ENCODE measurements around the gene SVEP1.

DNA sequence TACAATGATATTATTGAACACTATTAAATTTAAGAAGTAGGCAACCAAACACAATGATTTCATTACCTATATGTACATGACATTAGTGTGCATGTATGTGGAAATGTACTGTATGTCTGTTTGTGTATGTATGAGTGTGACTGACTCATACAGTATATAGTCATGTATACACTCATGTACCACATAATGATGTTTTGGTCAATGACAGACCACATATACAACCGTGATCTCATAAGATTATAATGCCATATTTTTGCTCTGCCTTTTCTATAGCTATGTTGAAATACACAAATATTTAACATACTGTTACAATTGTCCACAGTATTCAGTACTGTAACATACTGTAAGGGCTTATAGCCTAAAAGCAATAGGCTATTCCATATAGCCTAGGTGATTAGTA is 19.7 kb downstream of the SVEP1 start:
- TF ChIP-seq, protein P1, sequence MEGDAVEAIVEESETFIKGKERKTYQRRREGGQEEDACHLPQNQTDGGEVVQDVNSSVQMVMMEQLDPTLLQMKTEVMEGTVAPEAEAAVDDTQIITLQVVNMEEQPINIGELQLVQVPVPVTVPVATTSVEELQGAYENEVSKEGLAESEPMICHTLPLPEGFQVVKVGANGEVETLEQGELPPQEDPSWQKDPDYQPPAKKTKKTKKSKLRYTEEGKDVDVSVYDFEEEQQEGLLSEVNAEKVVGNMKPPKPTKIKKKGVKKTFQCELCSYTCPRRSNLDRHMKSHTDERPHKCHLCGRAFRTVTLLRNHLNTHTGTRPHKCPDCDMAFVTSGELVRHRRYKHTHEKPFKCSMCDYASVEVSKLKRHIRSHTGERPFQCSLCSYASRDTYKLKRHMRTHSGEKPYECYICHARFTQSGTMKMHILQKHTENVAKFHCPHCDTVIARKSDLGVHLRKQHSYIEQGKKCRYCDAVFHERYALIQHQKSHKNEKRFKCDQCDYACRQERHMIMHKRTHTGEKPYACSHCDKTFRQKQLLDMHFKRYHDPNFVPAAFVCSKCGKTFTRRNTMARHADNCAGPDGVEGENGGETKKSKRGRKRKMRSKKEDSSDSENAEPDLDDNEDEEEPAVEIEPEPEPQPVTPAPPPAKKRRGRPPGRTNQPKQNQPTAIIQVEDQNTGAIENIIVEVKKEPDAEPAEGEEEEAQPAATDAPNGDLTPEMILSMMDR (conservative IDR thresholded peaks at IDR 0.05; ENCODE audit: low read depth, low read length): no peak
- no peak for TF ChIP-seq EZH2 (IDR thresholded peaks at IDR 0.05; ENCODE audit: borderline replicate concordance, low read depth, low read length, poor library complexity, severe bottlenecking)

Data from A673 (cell line).